Astrocyte (in vitro differentiated cells and primary cell): ENCODE measurements around the gene LNX2. TPM values are rescaled to one million over a fixed set of nuclear protein-coding genes. Genes with fewer than 3 reads are reported as not detected.

Source experiments
- DNase-seq: peaks from one replicate; pipeline ENCODE4 v3.0.0-alpha.2; 2010; ENCODE audit warnings: low read depth
- FAIRE-seq: peaks from 2 replicates; lab custom pipeline; 2011; peaks lifted over from hg19 to GRCh38; lab: Jason Lieb, UNC
- H2AFZ ChIP-seq: 2 replicates; pipeline ENCODE4 v1.6.0; 2012; ENCODE audit warnings: low read depth, low read length, inconsistent platforms
- H3K27ac ChIP-seq: 2 replicates; pipeline ENCODE4 v1.5.1; 2011; ENCODE audit warnings: low read depth, low read length, inconsistent platforms
- H3K27me3 ChIP-seq: 2 replicates; pipeline ENCODE4 v1.6.0; 2011; ENCODE audit warnings: low read length, inconsistent platforms; ENCODE audit not compliant: insufficient read depth
- H3K36me3 ChIP-seq: 2 replicates; pipeline ENCODE4 v1.5.1; 2011; ENCODE audit warnings: low read length, inconsistent platforms; ENCODE audit not compliant: insufficient read depth
- H3K4me1 ChIP-seq: 2 replicates; pipeline ENCODE4 v1.5.1; 2011; ENCODE audit warnings: low read length, inconsistent platforms; ENCODE audit not compliant: insufficient read depth
- H3K4me2 ChIP-seq: 2 replicates; pipeline ENCODE4 v1.6.0; 2012; ENCODE audit warnings: low read length, inconsistent platforms
- H3K4me3 ChIP-seq: 2 replicates; pipeline ENCODE4 v1.5.1; 2011; ENCODE audit warnings: low read depth, mild to moderate bottlenecking, low read length, inconsistent platforms; ENCODE audit not compliant: insufficient read depth
- H3K79me2 ChIP-seq: 2 replicates; pipeline ENCODE4 v1.6.0; 2012; ENCODE audit warnings: mild to moderate bottlenecking, low read length, inconsistent platforms; ENCODE audit not compliant: insufficient read depth
- H3K9ac ChIP-seq: 2 replicates; pipeline ENCODE4 v1.6.0; 2012; ENCODE audit warnings: mild to moderate bottlenecking, low read length, inconsistent platforms
- H3K9me3 ChIP-seq: 2 replicates; pipeline ENCODE4 v1.5.1; 2012; ENCODE audit warnings: low read depth, mild to moderate bottlenecking, low read length, inconsistent platforms; ENCODE audit not compliant: insufficient read depth
- H4K20me1 ChIP-seq: 2 replicates; pipeline ENCODE4 v1.6.0; 2012; ENCODE audit warnings: low read length, inconsistent platforms; ENCODE audit not compliant: insufficient read depth
- H3K27ac Mint-ChIP-seq: one replicate; pipeline ENCODE4 v1.8.0; 2021; ENCODE audit warnings: mild to moderate bottlenecking, mixed read lengths; ENCODE audit not compliant: unreplicated experiment
- H3K27me3 Mint-ChIP-seq: one replicate; pipeline ENCODE4 v1.8.0; 2021; ENCODE audit warnings: low read depth, mixed read lengths; ENCODE audit not compliant: unreplicated experiment
- H3K36me3 Mint-ChIP-seq: one replicate; pipeline ENCODE4 v1.8.0; 2021; ENCODE audit warnings: low read depth, mixed read lengths; ENCODE audit not compliant: unreplicated experiment
- H3K4me1 Mint-ChIP-seq: one replicate; pipeline ENCODE4 v1.8.0; 2021; ENCODE audit warnings: low read depth, mixed read lengths; ENCODE audit not compliant: unreplicated experiment
- H3K4me3 Mint-ChIP-seq: one replicate; pipeline ENCODE4 v1.8.0; 2021; ENCODE audit warnings: mild to moderate bottlenecking, moderate library complexity, mixed read lengths; ENCODE audit not compliant: unreplicated experiment
- H3K9me3 Mint-ChIP-seq: one replicate; pipeline ENCODE4 v1.8.0; 2021; ENCODE audit warnings: mild to moderate bottlenecking, mixed read lengths; ENCODE audit not compliant: unreplicated experiment
- EZH2 ChIP-seq: IDR thresholded peaks from 2 replicates; pipeline ENCODE4 v1.6.1; 2012; ENCODE audit warnings: mild to moderate bottlenecking, low read length, inconsistent platforms; ENCODE audit not compliant: insufficient read depth
- total RNA-seq: library from RNA; stranded (reverse); gene quantifications from 2 replicates; pipeline ENCODE4 v1.2.1, GENCODE V29; 2021
- TF ChIP-seq, protein P1 (sequence below): IDR thresholded peaks from 2 replicates; pipeline ENCODE4 v1.5.1; 2011; ENCODE audit warnings: low read depth, mild to moderate bottlenecking, inconsistent platforms, low read length, moderate library complexity; ENCODE audit not compliant: insufficient read depth

The LNX2 gene
- total RNA-seq, 1 donor from 2014 or later = 8.7 TPM

DNA sequence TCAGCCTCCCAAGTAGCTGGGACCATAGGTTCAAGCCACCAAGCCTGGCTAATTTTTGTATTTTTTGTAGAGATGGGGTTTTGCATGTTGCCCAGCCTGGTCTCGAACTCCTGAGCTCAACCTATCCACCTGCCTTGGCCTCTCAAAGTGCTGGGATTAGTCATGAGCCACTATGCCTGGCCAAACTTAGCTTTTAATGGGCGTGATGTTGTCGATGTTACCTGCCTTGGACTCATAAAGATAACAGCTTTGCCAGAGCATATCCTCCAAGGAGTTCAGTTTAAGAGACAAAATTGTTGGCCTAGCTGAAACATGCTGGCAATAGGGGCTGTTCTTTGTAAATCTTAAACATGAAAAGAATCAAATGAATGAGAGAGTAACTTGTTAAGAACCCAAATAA is 14.5 kb upstream of the LNX2 start:
- H3K27me3 ChIP-seq = no peaks in the 10 kb centered on the region
- peaks cover 62% of the 10 kb centered on the region for H4K20me1 ChIP-seq
- no peak overlapping the region for H3K4me2 ChIP-seq
- H3K9me3 ChIP-seq = no peaks in the 10 kb centered on the region
- Mint-ChIP-seq H3K36me3 (peaks cover 12% of the 10 kb centered on the region), H3K27me3 (no peaks in the 10 kb centered on the region), H3K4me3 (no peak overlapping the region), H3K4me1 (peaks cover 16% of the 10 kb centered on the region), H3K9me3 (no peaks in the 10 kb centered on the region), H3K27ac (no peak overlapping the region)
- no peak overlapping the region for H3K27ac ChIP-seq
- DNase-seq = no peak
- no peak for FAIRE-seq
- no peak overlapping the region for H2AFZ ChIP-seq
- H3K9ac ChIP-seq = no peak overlapping the region
- H3K36me3 ChIP-seq = peaks cover 3% of the 10 kb centered on the region
- TF ChIP-seq EZH2 = no peak
- TF ChIP-seq, protein P1, sequence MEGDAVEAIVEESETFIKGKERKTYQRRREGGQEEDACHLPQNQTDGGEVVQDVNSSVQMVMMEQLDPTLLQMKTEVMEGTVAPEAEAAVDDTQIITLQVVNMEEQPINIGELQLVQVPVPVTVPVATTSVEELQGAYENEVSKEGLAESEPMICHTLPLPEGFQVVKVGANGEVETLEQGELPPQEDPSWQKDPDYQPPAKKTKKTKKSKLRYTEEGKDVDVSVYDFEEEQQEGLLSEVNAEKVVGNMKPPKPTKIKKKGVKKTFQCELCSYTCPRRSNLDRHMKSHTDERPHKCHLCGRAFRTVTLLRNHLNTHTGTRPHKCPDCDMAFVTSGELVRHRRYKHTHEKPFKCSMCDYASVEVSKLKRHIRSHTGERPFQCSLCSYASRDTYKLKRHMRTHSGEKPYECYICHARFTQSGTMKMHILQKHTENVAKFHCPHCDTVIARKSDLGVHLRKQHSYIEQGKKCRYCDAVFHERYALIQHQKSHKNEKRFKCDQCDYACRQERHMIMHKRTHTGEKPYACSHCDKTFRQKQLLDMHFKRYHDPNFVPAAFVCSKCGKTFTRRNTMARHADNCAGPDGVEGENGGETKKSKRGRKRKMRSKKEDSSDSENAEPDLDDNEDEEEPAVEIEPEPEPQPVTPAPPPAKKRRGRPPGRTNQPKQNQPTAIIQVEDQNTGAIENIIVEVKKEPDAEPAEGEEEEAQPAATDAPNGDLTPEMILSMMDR = no peak
- H3K4me1 ChIP-seq = no peaks in the 10 kb centered on the region
- H3K79me2 ChIP-seq = peaks cover 50% of the 10 kb centered on the region
- no peak overlapping the region for H3K4me3 ChIP-seq

DNA sequence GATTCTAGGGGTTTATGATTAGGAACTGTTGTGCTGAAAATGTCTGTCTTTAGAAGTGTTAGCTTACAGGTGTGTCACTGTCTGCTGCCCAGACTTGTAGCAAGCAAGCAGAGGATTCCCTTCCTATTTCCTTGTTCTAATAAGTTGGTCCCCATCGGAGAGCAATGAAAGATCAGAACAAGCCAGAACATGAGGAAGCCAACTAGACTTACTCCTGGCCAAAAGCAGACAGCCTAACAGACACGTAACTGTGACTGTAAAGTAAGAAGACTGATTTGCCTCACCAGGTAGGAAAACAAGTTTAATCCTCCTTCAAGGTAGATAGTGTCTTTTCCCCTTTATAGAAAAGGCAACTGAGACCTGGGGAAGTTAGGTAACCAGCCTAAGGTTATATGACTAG is 13.9 kb upstream of the LNX2 start:
- Mint-ChIP-seq H3K36me3 (peaks cover 12% of the 10 kb centered on the region), H3K27me3 (no peaks in the 10 kb centered on the region), H3K4me1 (peaks cover 16% of the 10 kb centered on the region), H3K27ac (no peak overlapping the region), H3K4me3 (no peak overlapping the region), H3K9me3 (no peaks in the 10 kb centered on the region)
- no peaks in the 10 kb centered on the region for H3K9me3 ChIP-seq
- H2AFZ ChIP-seq = no peak overlapping the region
- TF ChIP-seq, protein P1 = no peak
- no peak for TF ChIP-seq EZH2
- peaks cover 62% of the 10 kb centered on the region for H4K20me1 ChIP-seq
- H3K4me1 ChIP-seq = no peaks in the 10 kb centered on the region
- DNase-seq = no peak
- peaks cover 3% of the 10 kb centered on the region for H3K36me3 ChIP-seq
- no peak overlapping the region for H3K9ac ChIP-seq
- H3K27ac ChIP-seq = no peak overlapping the region
- H3K79me2 ChIP-seq = peaks cover 48% of the 10 kb centered on the region
- H3K4me3 ChIP-seq = no peak overlapping the region
- no peak for FAIRE-seq
- H3K27me3 ChIP-seq = no peaks in the 10 kb centered on the region
- H3K4me2 ChIP-seq = no peak overlapping the region

DNA sequence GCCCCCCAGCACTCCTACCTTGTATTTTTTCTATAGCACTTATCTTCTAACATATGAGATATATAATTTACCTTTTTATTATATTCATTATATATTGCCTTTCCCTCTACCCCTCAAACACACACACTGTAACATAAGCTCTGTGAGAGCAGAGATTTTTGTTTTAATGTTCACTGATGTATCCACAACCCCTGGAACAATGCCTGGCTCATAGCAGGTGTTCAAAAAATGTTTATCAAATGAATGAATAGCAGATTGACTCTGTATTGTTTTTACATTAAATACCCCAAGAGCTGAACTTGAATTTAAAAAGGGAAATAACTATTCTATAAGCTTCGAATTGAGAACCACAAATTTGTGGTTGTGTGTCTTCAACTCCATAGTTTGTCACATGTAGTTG is 12.3 kb upstream of the LNX2 start:
- FAIRE-seq (no peak), DNase-seq (no peak)
- peaks cover 53% of the 10 kb centered on the region for H3K79me2 ChIP-seq
- H3K27ac ChIP-seq = no peak overlapping the region
- peaks cover 67% of the 10 kb centered on the region for H4K20me1 ChIP-seq
- no peaks in the 10 kb centered on the region for H3K9me3 Mint-ChIP-seq
- H3K4me2 ChIP-seq = no peak overlapping the region
- TF ChIP-seq EZH2 = no peak
- TF ChIP-seq, protein P1 = no peak
- H3K4me1 Mint-ChIP-seq = peaks cover 8% of the 10 kb centered on the region
- H3K4me3 Mint-ChIP-seq = no peak overlapping the region
- H3K36me3 Mint-ChIP-seq = peaks cover 14% of the 10 kb centered on the region
- no peaks in the 10 kb centered on the region for H3K9me3 ChIP-seq
- H2AFZ ChIP-seq = no peak overlapping the region
- no peaks in the 10 kb centered on the region for H3K4me1 ChIP-seq
- H3K4me3 ChIP-seq = no peak overlapping the region
- no peaks in the 10 kb centered on the region for H3K27me3 Mint-ChIP-seq
- no peaks in the 10 kb centered on the region for H3K27me3 ChIP-seq
- H3K9ac ChIP-seq = no peak overlapping the region
- no peak overlapping the region for H3K27ac Mint-ChIP-seq
- peaks cover 3% of the 10 kb centered on the region for H3K36me3 ChIP-seq
